Measurements from ENCODE around the gene LIPF. TPM values are rescaled to one million over a fixed set of nuclear protein-coding genes. Genes with fewer than 3 reads are reported as not detected.

The LIPF gene
- total RNA-seq, 4 donors from 2014 or later: 0.57 TPM; not detected in 3

GRCh38 chr10:88689366-88689765 is 25.1 kb downstream of the LIPF start:
- H3K36me3 ChIP-seq: no peaks in the 10 kb centered on the region
- H3K9me3 ChIP-seq: no peaks in the 10 kb centered on the region
- 76 to 77% methylated on average over 4 to 6 of the region's 6 CpGs for WGBS, 2 donors
- intact Hi-C loops (cut with DNase I): loop anchor here (10.0 kb wide), 1 partner anchor 125 kb away; no protein-coding TSS in a partner anchor
- no peak overlapping the region for H3K27ac ChIP-seq
- DNase-seq: no peak
- TF ChIP-seq CTCF (IDR thresholded peaks at IDR 0.05) (no peak), POLR2A (IDR thresholded peaks at IDR 0.05) (no peak)
- H3K4me3 ChIP-seq: no peak overlapping the region
- no peaks in the 10 kb centered on the region for H3K27me3 ChIP-seq
- no peaks in the 10 kb centered on the region for H3K4me1 ChIP-seq

- intact Hi-C loops (cut with DNase I): no loop called here
These were observed 29.3 kb downstream of the LIPF start for GRCh38 chr10:88693392-88694020.

DNA sequence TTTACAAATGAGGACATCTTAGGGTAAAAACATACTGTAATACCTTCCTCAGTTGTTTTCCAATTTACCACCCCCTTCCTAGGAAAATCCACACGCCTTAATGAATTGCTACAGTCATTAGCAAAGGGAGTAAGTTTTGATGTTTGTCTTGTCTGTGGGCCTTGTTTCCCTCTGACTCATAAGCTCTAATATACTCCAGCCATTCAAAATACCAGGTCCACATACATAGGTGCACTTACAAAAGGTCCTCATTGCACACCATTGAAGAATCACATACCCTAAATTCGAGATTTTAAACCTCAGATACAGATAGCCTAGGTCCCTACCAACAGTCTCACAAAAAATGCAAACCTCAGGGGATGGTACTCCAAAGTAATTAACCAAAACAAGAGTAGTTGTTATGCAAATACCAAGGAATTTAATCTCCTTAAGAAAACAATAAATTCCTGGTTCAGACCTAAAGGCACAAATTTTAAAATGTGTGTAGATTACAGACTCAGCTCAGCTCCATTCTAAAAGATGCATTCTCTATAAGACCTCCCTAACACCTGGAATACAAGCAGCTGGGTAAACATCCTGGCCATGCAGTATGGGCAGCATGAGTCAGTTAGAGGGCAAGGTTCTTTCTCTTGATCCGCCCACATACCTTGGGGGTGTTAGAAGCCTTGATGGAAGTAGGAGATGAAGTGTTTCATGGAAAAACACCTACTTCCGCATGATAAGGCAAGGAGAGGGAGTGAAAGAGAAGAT is 38.8 kb downstream of the LIPF start:
- TF ChIP-seq POLR2A (IDR thresholded peaks at IDR 0.05) (no peak), CTCF (IDR thresholded peaks at IDR 0.05) (no peak)
- Histone ChIP-seq H3K27me3 (no peaks in the 10 kb centered on the region), H3K4me3 (no peak overlapping the region), H3K36me3 (no peaks in the 10 kb centered on the region), H3K27ac (no peak overlapping the region), H3K9me3 (no peaks in the 10 kb centered on the region), H3K4me1 (peaks cover 0 to 21% (median 0%) of the 10 kb centered on the region in 3 donors)
- 55 to 66% methylated on average over 4 of the region's 4 CpGs for WGBS, 2 donors
- no peak for DNase-seq
- intact Hi-C loops (cut with DNase I): no loop called here

More at GRCh38 chr10:88693392-88694020, 29.3 kb downstream of the LIPF start:
- H3K36me3 ChIP-seq: no peaks in the 10 kb centered on the region
- TF ChIP-seq POLR2A (IDR thresholded peaks at IDR 0.05) (no peak), CTCF (IDR thresholded peaks at IDR 0.05) (peak in 2 of 6 experiments; percentile 5 to 42)
- no peak overlapping the region for H3K4me3 ChIP-seq
- no peaks in the 10 kb centered on the region for H3K4me1 ChIP-seq
- no peak overlapping the region for H3K27ac ChIP-seq
- no peaks in the 10 kb centered on the region for H3K27me3 ChIP-seq
- DNase-seq: no peak
- H3K9me3 ChIP-seq: no peaks in the 10 kb centered on the region
- 14 to 48% methylated on average over 4 of the region's 4 CpGs for WGBS, 2 donors

GRCh38 chr10:88705958-88706357 is 41.7 kb downstream of the LIPF start, which contains the start of gene LIPK:
TSS of gene LIPK (plus strand) at chr10:88706249. CDS start at chr10:88724544, 18,295 bp downstream.
- TF ChIP-seq POLR2A (IDR thresholded peaks at IDR 0.05) (no peak), CTCF (IDR thresholded peaks at IDR 0.05) (no peak)
- intact Hi-C loops (cut with DNase I): no loop called here
- Histone ChIP-seq H3K27ac (peak within 1 kb of the TSS in 1 of 4 donors; percentile 66), H3K4me3 (no peak within 1 kb of the TSS), H3K36me3 (no peaks in the 10 kb centered on the region), H3K9me3 (no peaks in the 10 kb centered on the region), H3K27me3 (no peaks in the 10 kb centered on the region), H3K4me1 (peaks cover 0 to 21% (median 0%) of the 10 kb centered on the region in 3 donors)
- 33 to 38% methylated on average over 1 of the region's 1 CpG for WGBS, 2 donors
- no peak for DNase-seq

Data from esophagus squamous epithelium (tissue), 5 donors.